GM12872 (cell line): ENCODE measurements around the gene CST3.

Experiments used
- TF ChIP-seq, protein P1 (sequence below): IDR thresholded peaks from 3 replicates; pipeline ENCODE4 v1.5.1; 2011; ENCODE audit warnings: low read depth, mild to moderate bottlenecking, low read length, moderate library complexity; ENCODE audit not compliant: insufficient read depth

Gene CST3

DNA sequence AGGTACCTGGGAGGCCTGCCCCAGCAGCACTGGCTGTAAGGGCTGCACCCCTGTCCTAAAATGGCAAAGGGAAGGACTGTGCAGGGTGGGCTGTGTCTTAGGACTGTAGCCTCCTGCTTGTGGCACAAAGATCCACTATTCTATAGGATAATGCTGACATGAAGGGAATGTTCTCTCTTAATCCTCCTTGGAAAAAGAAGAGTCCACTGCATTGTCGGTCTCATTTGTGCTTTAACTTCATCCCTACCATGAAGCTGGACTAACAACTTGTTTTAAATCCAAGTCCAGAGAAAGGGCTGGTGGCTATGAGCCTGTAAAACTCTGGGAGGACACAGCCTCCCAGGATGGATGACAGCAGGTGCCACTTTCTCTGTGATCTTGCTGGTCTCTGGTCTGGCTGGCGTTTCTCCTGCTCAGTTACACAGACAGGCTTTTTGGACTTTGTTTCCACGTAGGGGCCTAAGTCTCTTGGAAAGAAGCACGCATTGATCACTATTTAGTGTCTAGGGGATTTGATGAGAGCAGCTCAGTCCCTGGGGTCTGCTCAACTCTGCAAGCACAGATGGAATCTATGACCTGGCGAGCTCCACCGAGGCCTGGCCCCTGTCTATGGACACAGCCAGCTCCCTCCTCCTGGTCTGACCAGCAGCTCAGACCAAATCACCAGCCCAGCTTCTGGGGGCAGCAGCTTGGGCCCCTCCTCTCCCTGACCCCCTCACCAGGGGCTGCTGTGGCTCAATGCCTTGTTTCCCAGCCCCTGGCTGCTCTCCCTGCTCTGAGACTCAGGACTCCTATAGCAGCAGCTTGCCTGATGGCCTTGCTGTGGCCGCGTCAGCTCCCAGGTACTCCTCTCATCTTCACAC lies 4.8 kb downstream of the CST3 start:
- TF ChIP-seq, protein P1, sequence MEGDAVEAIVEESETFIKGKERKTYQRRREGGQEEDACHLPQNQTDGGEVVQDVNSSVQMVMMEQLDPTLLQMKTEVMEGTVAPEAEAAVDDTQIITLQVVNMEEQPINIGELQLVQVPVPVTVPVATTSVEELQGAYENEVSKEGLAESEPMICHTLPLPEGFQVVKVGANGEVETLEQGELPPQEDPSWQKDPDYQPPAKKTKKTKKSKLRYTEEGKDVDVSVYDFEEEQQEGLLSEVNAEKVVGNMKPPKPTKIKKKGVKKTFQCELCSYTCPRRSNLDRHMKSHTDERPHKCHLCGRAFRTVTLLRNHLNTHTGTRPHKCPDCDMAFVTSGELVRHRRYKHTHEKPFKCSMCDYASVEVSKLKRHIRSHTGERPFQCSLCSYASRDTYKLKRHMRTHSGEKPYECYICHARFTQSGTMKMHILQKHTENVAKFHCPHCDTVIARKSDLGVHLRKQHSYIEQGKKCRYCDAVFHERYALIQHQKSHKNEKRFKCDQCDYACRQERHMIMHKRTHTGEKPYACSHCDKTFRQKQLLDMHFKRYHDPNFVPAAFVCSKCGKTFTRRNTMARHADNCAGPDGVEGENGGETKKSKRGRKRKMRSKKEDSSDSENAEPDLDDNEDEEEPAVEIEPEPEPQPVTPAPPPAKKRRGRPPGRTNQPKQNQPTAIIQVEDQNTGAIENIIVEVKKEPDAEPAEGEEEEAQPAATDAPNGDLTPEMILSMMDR = no peak

DNA sequence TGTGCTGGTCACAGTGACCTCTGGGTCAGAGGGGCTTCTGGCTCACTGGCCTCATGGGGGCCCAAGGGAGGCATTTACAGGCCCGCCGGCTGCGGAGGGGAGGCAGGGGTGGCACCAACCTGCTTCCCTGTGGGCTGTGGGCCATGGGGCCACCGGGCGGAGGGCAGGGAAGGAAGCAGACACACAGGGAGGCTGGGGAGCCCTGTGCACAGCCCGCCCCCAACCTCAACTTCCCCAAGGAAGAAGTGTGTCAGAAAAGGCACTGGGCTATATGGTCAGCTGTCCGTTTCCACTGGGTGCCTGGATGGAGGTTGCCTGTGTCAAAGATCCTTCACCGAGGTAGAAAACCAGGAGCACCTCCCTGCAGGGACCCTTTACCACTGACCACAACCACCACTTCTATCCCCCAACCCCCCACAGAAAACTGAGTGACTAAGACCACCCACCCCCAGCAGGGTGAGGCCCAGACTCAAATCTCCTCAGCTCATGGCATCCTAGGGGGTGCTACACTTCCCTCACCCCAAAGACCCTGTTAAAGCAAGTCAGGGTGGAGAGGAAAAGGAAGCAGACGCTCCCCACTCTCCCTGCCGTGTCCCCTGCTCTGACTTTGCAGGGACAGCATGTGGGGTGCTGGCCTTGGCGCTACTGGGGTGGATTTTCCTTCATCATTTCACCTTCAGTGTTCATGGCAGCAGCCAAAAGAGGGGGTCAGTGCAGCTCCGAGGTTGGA lies 5.6 kb downstream of the CST3 start:
- TF ChIP-seq, protein P1 = no peak

DNA sequence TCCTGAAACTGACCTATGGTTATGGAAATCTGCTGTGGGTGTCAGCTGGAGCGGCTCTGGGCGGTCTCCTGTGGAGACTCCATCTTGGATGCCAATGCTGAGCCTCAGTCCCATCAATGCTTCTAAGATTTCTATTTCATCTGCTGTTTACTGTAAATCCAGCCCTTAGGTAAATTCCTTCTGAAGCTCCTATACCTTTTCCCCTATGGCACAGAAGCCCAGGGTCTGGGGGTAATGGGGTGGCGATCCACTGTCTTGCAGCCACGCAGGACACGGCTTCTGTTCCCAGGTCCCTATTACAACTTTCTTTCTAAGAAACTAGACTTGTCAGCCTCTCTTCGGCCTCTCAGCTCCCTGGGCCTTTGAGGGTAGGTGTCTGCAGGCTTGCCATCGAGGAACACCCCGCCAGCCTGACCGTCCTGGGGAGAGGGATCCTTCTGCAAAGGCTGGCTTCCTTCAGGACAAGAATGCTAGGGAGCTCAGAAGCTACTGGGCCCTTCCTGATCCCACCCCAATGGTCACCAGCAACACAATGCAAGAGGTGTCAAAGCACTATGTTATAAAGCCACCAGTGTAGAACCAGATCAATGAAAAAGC lies 6.4 kb downstream of the CST3 start:
- TF ChIP-seq, protein P1 = no peak

DNA sequence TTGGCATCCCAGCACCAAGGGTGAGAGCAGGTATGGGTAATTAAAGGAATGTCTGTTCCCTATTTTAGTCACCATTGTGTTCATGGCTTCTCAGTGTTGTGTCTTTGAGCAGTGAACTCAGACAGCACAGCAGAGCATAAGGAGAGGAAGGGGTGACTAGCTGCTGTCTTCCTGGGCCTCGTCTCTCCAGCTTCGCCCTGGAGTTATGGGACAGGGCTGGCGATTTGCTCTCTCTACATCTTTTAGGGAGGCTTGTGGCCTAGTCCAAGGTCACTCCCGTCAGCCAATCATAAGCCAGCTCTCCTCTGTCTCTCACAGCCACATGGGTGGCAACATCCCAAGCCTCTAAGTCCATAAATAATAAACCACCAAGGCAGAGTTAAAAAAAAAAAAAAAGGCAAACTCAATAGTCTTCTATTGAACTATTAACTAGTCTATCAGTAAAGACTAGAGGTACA lies 7.3 kb downstream of the CST3 start:
- TF ChIP-seq, protein P1 = no peak

DNA sequence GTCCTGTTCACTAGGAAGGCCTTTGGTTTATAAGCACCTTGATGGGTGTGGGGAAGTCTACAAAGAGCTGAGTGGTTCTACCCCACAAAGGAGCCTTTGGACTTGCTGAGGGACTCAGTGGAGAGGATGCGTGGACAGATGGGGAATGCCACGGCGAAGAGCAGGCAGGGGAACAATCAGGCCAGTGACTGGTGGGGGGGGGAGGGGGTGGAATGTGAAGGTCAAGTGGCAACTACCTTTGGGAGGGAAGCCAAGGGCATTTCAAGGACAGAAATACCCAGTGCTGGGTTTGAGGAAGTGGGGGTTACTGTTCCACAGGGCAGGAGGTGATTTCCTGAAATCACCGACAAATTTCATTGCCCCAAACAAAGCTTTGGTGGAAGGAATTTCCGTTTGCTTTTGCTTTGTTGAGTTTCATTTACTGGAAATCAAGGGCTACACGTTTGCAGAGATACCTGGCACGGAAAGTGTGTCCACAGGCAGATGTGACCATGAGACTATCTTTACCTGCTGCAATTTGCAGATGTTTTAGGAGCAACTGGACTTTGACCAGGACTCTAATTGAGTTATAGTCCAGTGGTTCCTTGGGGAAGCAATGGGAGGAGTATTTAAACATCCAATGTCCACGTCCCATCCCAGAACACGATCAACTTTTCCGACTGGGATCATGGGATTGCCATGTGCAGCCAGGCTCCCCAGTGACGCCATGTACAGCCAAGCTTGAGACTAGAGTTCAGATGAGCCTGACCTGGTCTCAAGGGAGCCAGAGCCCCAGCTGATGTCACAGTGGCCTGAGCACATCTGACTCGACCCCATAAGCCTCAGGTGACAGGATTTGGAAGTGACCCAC lies 8.0 kb downstream of the CST3 start:
- TF ChIP-seq, protein P1 = no peak

DNA sequence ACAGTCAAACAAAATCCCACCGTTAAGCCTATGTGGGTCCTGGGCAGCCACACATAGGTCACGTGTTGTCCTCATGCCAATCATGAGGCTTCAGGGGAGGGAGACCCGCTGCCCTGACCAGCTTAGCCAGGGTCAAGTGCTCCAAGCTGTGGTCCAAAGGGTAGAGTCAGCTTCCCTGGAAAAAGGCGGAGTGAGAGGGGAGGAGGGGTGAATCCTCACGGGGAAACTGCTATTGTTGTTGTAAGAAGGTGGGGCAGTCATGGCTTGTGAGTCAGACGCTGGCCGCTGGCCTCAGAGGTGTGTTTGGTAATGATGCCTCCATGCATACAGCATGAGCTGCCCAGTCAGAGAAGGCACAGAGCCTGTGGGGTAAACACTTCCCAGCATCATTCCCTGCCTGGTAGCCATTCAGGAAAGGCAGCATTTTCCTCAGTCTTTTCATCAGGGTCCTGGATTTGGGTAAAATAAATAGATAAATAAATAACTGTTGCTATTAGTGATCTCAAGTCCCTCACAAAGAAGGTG lies 8.7 kb downstream of the CST3 start:
- TF ChIP-seq, protein P1 = no peak
